Epithelial cell of proximal tubule (primary cell): ENCODE results near the gene NSG2. TPM values are rescaled to one million over a fixed set of nuclear protein-coding genes. Genes with fewer than 3 reads are reported as not detected.

Experiments used
- DNase-seq: peaks from one replicate; pipeline ENCODE4 v3.0.0-alpha.2; 2011; ENCODE audit warnings: low read depth
- H3K4me3 ChIP-seq: 2 replicates; pipeline ENCODE4 v1.5.1; 2011; ENCODE audit warnings: low read depth, mild to moderate bottlenecking, low read length
- CTCF ChIP-seq: conservative IDR thresholded peaks from 2 replicates; pipeline ENCODE4 v1.5.1; 2012; ENCODE audit warnings: low read depth, mild to moderate bottlenecking, low read length
- total RNA-seq: library from RNA; depleted of rRNA; stranded (reverse); fragments of >200 nt; gene quantifications from 2 replicates; pipeline ENCODE4 v1.2.3, GENCODE V29; 2015

The NSG2 gene
- total RNA-seq = not detected in 2 replicates

- peak; percentile 31 for DNase-seq
- peak; percentile 83 for TF ChIP-seq CTCF
Measured at GRCh38 chr5:174045470-174046025, at the start of gene NSG2. NSG2 (plus strand) TSS chr5:174045706; CDS start chr5:174046756, 1,050 bp downstream.

GRCh38 chr5:173997331-173997730 lies 48.2 kb upstream of the NSG2 start:
- no peak for TF ChIP-seq CTCF
- DNase-seq = no peak
- no peak overlapping the region for H3K4me3 ChIP-seq

More at GRCh38 chr5:174045470-174046025, at the start of gene NSG2:
- H3K4me3 ChIP-seq = no peak within 1 kb of the TSS

GRCh38 chr5:173998531-173998930 lies 47.0 kb upstream of the NSG2 start:
- H3K4me3 ChIP-seq = no peak overlapping the region
- no peak for DNase-seq
- no peak for TF ChIP-seq CTCF

GRCh38 chr5:174000076-174000475 lies 45.4 kb upstream of the NSG2 start:
- no peak overlapping the region for H3K4me3 ChIP-seq
- no peak for DNase-seq
- no peak for TF ChIP-seq CTCF

- no peak overlapping the region for H3K4me3 ChIP-seq
- TF ChIP-seq CTCF = no peak
- no peak for DNase-seq
Measured at GRCh38 chr5:174003795-174004194, 41.7 kb upstream of the NSG2 start.

GRCh38 chr5:174008922-174009321 lies 36.6 kb upstream of the NSG2 start:
- no peak for DNase-seq
- no peak overlapping the region for H3K4me3 ChIP-seq
- no peak for TF ChIP-seq CTCF

- H3K4me3 ChIP-seq = no peak overlapping the region
- no peak for DNase-seq
- no peak for TF ChIP-seq CTCF
Measured at GRCh38 chr5:174010365-174010764, 35.1 kb upstream of the NSG2 start.
